CD14-positive monocyte (primary cell): Measurements from ENCODE around the gene FAM241B. TPM values are rescaled to one million over a fixed set of nuclear protein-coding genes. Genes with fewer than 3 reads are reported as not detected.

Source experiments
- DNase-seq, 3 donors: peaks; one replicate each; pipeline ENCODE4 v3.0.0-alpha.2; 2011 to 2022
- H2AFZ ChIP-seq: 2 replicates; pipeline ENCODE4 v1.6.0; 2012; ENCODE audit warnings: mild to moderate bottlenecking, low read depth, low read length, inconsistent platforms; ENCODE audit not compliant: insufficient read depth, poor library complexity, severe bottlenecking
- H3K27ac ChIP-seq, 2 donors: 1 replicate in 1 of 2; 2 replicates in 1 of 2; pipeline ENCODE4 v1.5.1; 2012 to 2013; ENCODE audit warnings: low read length in 2 of 2, control low read depth in 1 of 2, inconsistent platforms in 1 of 2, low read depth in 1 of 2, mild to moderate bottlenecking in 1 of 2
- H3K27me3 ChIP-seq, 2 donors: one replicate each; pipeline versions ENCODE4 v1.6.0 to v1.6.1; 2011 to 2013; ENCODE audit warnings: low read length in 2 of 2; ENCODE audit not compliant: control insufficient read depth in 2 of 2, insufficient read depth in 2 of 2
- H3K36me3 ChIP-seq, 2 donors: replicated peaks in 1 of 2; 1 replicate in 1 of 2; 2 replicates in 1 of 2; pipeline versions ENCODE4 v1.5.1 to v1.6.1; 2012 to 2013; ENCODE audit warnings: low read length in 2 of 2, control low read depth in 1 of 2, inconsistent platforms in 1 of 2, mild to moderate bottlenecking in 1 of 2; ENCODE audit not compliant: insufficient read depth in 2 of 2, control insufficient read depth in 1 of 2
- H3K4me1 ChIP-seq, 2 donors: 1 replicate in 1 of 2; 2 replicates in 1 of 2; pipeline versions ENCODE4 v1.5.1 to v1.6.1; 2012 to 2013; ENCODE audit warnings: low read length in 2 of 2, control low read depth in 1 of 2, inconsistent platforms in 1 of 2, mild to moderate bottlenecking in 1 of 2, moderate library complexity in 1 of 2; ENCODE audit not compliant: insufficient read depth in 2 of 2, control insufficient read depth in 1 of 2
- H3K4me2 ChIP-seq: replicated peaks from 2 replicates; pipeline ENCODE3; 2012; ENCODE audit warnings: low read length, moderate library complexity, mild to moderate bottlenecking; ENCODE audit not compliant: poor library complexity, severe bottlenecking; ENCODE audit errors: extremely low read depth
- H3K4me3 ChIP-seq, 3 experiments: fragments of 200-600 bp in 1 of 3; sonication (generic) in 1 of 3; replicated peaks in 1 of 3; 1 replicate in 2 of 3; 2 replicates in 1 of 3; pipeline ENCODE4 v1.5.1; 2011 to 2013; ENCODE audit warnings: low read length in 3 of 3, mild to moderate bottlenecking in 3 of 3, control low read depth in 2 of 3, low read depth in 2 of 3, inconsistent platforms in 1 of 3, moderate library complexity in 1 of 3
- H3K79me2 ChIP-seq: 2 replicates; pipeline ENCODE4 v1.6.0; 2012; ENCODE audit warnings: mild to moderate bottlenecking, control low read depth, inconsistent platforms, low read length, moderate library complexity; ENCODE audit not compliant: insufficient read depth
- H3K9ac ChIP-seq: 2 replicates; pipeline ENCODE4 v1.6.0; 2017; ENCODE audit warnings: low read length, mild to moderate bottlenecking; ENCODE audit not compliant: insufficient read depth, poor library complexity, severe bottlenecking
- H3K9me3 ChIP-seq, 2 donors: replicated peaks in 1 of 2; 1 replicate in 1 of 2; 2 replicates in 1 of 2; pipeline versions ENCODE4 v1.5.1 to v1.6.1; 2012 to 2013; ENCODE audit warnings: low read length in 2 of 2, control low read depth in 1 of 2; ENCODE audit not compliant: control insufficient read depth in 1 of 2, insufficient read depth in 1 of 2
- H4K20me1 ChIP-seq: 2 replicates; pipeline ENCODE4 v1.6.0; 2012; ENCODE audit warnings: mild to moderate bottlenecking, low read length, control low read depth, moderate library complexity; ENCODE audit not compliant: insufficient read depth
- H3K27ac Mint-ChIP-seq, 7 donors: one replicate each; pipeline ENCODE4 v1.8.0; 2020; ENCODE audit warnings: mild to moderate bottlenecking in 7 of 7, mixed read lengths in 7 of 7, moderate library complexity in 6 of 7, inconsistent platforms in 2 of 7
- H3K27me3 Mint-ChIP-seq, 3 donors: one replicate each; pipeline ENCODE4 v1.8.0; 2021 to 2022; ENCODE audit warnings: low read depth in 3 of 3, mild to moderate bottlenecking in 3 of 3, mixed read lengths in 3 of 3, moderate library complexity in 3 of 3, inconsistent platforms in 1 of 3
- H3K36me3 Mint-ChIP-seq, 2 donors: one replicate each; pipeline ENCODE4 v1.8.0; 2020; ENCODE audit warnings: mixed read lengths in 2 of 2, inconsistent platforms in 1 of 2, mild to moderate bottlenecking in 1 of 2
- H3K4me1 Mint-ChIP-seq: one replicate; pipeline ENCODE4 v1.8.0; 2020; ENCODE audit warnings: mild to moderate bottlenecking, mixed read lengths
- H3K4me3 Mint-ChIP-seq, 2 donors: one replicate each; pipeline ENCODE4 v1.8.0; 2020; ENCODE audit warnings: mild to moderate bottlenecking in 2 of 2, mixed read lengths in 2 of 2, moderate library complexity in 1 of 2
- H3K9me3 Mint-ChIP-seq, 7 donors: one replicate each; pipeline ENCODE4 v1.8.0; 2020 to 2022; ENCODE audit warnings: mixed read lengths in 7 of 7, mild to moderate bottlenecking in 6 of 7, moderate library complexity in 6 of 7, inconsistent platforms in 2 of 7
- WGBS: methylation state at CpG from one replicate; pipeline ENCODE4 v1.1.5; 2013; ENCODE audit warnings: missing lambda C conversion rate; ENCODE audit not compliant: insufficient coverage; 5-methylcytosine and 5-hydroxymethylcytosine counted together
- intact Hi-C, 2 donors: fragments of 100-400 bp; cut with micrococcal nuclease; formaldehyde crosslinking; loops; one replicate each; pipeline versions ENCODE4 v1.15.0 to v1.15.1; 2023
- polyA plus RNA-seq, 3 donors: library from polyadenylated mRNA; depleted of rRNA in 1 of 3; unstranded in 2 of 3; stranded (reverse) in 1 of 3; fragments of 300-500 nt in 2 of 3; fragments of >200 nt in 1 of 3; fragmentation: Illumina TruSeq in 2 of 3; gene quantifications; 1 replicate in 2 of 3; 2 replicates in 1 of 3; pipeline ENCODE4 v1.2.3, GENCODE V29; 2012 to 2021
- TF ChIP-seq, protein P1 (sequence below): fragments of 200-600 bp; IDR thresholded peaks from one replicate; pipeline ENCODE4 v1.8.0; 2022; ENCODE audit warnings: antibody characterized with exemption, mild to moderate bottlenecking

FAM241B gene
- polyA plus RNA-seq, 3 donors: not detected

DNA sequence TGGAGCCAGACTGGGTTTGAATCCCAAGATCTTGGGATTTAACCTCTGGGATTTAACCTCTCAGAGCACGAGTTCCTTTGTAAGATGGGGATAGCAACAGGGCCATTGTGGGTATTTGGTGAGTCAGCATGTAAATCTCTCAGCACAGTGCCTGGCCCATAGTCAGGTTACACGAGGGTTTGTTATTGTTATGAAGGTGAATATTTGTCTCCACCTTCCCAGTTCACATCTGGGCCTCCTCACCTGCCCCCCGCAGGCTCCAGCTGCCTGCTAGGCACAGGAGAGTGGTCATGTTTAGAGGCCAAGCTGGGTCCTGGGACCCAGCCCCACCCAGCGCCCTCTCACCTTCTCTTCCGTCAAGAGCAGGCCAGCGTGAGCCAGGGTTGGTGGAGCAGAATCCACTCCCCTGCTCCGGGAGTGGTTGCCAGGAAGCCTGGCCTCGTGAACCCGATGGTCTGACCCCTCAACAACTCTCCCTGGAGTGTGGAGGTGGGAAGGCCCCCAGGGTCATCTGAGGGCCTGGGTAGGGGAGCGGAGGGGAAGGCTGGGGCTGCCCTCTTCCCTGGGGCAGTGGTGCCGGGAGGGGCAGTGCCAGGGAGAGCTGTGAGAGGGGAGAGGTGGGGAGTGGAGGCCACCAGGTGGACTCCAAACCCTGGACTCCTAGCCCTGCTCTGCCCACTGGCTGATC, 26.0 kb downstream of the FAM241B start:
- peaks cover 7 to 13% (median 11%) of the 10 kb centered on the region in 3 donors for H3K27me3 Mint-ChIP-seq
- Histone ChIP-seq H3K27ac (no peak overlapping the region), H3K36me3 (no peaks in the 10 kb centered on the region), H3K27me3 (no peaks in the 10 kb centered on the region), H4K20me1 (no peaks in the 10 kb centered on the region), H3K4me2 (no peak overlapping the region), H3K4me1 (no peaks in the 10 kb centered on the region), H3K9me3 (peaks cover 0 to 7% of the 10 kb centered on the region in 2 donors), H3K79me2 (no peaks in the 10 kb centered on the region), H3K4me3 (no peak overlapping the region), H2AFZ (no peak overlapping the region), H3K9ac (no peak overlapping the region)
- TF ChIP-seq, protein P1, sequence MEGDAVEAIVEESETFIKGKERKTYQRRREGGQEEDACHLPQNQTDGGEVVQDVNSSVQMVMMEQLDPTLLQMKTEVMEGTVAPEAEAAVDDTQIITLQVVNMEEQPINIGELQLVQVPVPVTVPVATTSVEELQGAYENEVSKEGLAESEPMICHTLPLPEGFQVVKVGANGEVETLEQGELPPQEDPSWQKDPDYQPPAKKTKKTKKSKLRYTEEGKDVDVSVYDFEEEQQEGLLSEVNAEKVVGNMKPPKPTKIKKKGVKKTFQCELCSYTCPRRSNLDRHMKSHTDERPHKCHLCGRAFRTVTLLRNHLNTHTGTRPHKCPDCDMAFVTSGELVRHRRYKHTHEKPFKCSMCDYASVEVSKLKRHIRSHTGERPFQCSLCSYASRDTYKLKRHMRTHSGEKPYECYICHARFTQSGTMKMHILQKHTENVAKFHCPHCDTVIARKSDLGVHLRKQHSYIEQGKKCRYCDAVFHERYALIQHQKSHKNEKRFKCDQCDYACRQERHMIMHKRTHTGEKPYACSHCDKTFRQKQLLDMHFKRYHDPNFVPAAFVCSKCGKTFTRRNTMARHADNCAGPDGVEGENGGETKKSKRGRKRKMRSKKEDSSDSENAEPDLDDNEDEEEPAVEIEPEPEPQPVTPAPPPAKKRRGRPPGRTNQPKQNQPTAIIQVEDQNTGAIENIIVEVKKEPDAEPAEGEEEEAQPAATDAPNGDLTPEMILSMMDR: no peak
- H3K27ac Mint-ChIP-seq: no peak overlapping the region
- peaks cover under 1% of the 10 kb centered on the region for H3K4me1 Mint-ChIP-seq
- WGBS: 90% methylated on average over 4 of the region's 11 CpGs
- intact Hi-C loops: no loop called here
- peaks cover 0 to 9% (median 6%) of the 10 kb centered on the region in 7 donors for H3K9me3 Mint-ChIP-seq
- DNase-seq: no peak
- no peak overlapping the region for H3K4me3 Mint-ChIP-seq
- H3K36me3 Mint-ChIP-seq: no peaks in the 10 kb centered on the region

DNA sequence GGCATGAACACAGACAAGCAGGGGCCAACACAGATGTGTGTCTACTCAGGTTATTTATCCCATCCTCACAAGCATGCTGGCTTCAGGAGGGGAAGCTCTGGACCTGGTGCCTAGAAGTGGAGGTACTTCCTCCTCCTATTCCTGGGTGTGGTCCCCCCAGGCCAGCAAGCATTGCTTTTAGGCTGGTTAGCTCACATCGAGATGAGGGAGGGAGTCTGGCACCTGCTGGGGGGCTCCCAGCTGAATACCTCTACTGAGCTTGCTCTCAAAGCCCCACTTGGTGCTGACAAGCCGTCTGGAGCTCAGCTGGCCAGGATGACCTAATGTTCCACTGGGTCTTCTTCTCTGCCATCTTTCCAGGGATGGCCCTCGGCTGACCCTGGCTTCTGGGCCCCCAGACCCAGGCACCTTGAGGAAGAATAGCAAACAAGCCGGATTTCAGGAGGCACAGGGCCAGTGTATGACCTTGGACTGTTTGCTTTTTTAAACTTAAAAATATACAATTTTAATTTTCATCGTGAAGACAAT, 26.8 kb downstream of the FAM241B start:
- Histone ChIP-seq H3K4me3 (no peak overlapping the region), H3K27me3 (no peaks in the 10 kb centered on the region), H4K20me1 (no peaks in the 10 kb centered on the region), H3K9me3 (peaks cover 0 to 7% of the 10 kb centered on the region in 2 donors), H3K27ac (no peak overlapping the region), H3K9ac (no peak overlapping the region), H3K79me2 (no peaks in the 10 kb centered on the region), H3K36me3 (no peaks in the 10 kb centered on the region), H3K4me1 (no peaks in the 10 kb centered on the region), H2AFZ (no peak overlapping the region), H3K4me2 (no peak overlapping the region)
- Mint-ChIP-seq H3K27ac (no peak overlapping the region), H3K4me1 (no peaks in the 10 kb centered on the region), H3K36me3 (no peaks in the 10 kb centered on the region), H3K4me3 (no peak overlapping the region), H3K27me3 (peaks cover 6 to 11% (median 6%) of the 10 kb centered on the region in 3 donors), H3K9me3 (peaks cover 0 to 9% (median 6%) of the 10 kb centered on the region in 7 donors)
- no peak for DNase-seq
- WGBS: 29% methylated on average over 4 of the region's 5 CpGs
- TF ChIP-seq, protein P1: no peak
- intact Hi-C loops: no loop called here
